ENCODE data around the gene RNH1. TPM values are rescaled to one million over a fixed set of nuclear protein-coding genes. Genes with fewer than 3 reads are reported as not detected.
A peak's percentile ranks its signal among the peaks of the same experiment; 100 is the strongest.

Gene RNH1
- total and polyA plus RNA-seq, 2 of the 8 experiments (the other 6 are each of a cell fraction or from before 2014, with no cell fraction given) = 48.7 to 49.8 TPM

- FAIRE-seq (no peak), DNase-seq (ENCODE audit: low read depth in 1 of 2, low spot score in 2 of 2) (no peak)
- Histone ChIP-seq H3K27me3 (replicated peaks in 1 of 4; ENCODE audit: control insufficient read depth in 3 of 4, extremely low read depth in 1 of 4, insufficient read depth in 3 of 4, low read length in 3 of 4) (no peaks in the 10 kb centered on the region), H2BK15ac (ENCODE audit: low read length) (0 out of 2 replicates have a peak overlapping the region, but pooled peaks have one; percentile 16), H3K23ac (ENCODE audit: insufficient read length) (no peak overlapping the region), H3K79me2 (ENCODE audit: control insufficient read depth in 1 of 2, insufficient read depth in 2 of 2, low read length in 2 of 2) (peaks cover 0 to 19% of the 10 kb centered on the region in 2 experiments; a peak in 1 of 4 replicates), H3K9me3 (ENCODE audit: insufficient read depth in 2 of 2, low read depth in 1 of 2, low read length in 1 of 2) (peaks cover 0 to 10% of the 10 kb centered on the region in 2 experiments; a peak in 1 of 4 replicates), H2AK5ac (ENCODE audit: low read depth, low read length) (no peak overlapping the region), H3K56ac (replicated peaks; ENCODE audit: insufficient read length, low read depth, low read length) (no peak overlapping the region), H3K36me3 (ENCODE audit: control insufficient read depth in 2 of 4, insufficient read depth in 4 of 4, low read length in 3 of 4) (peaks cover 0 to 6% (median 0%) of the 10 kb centered on the region in 4 experiments; a peak in 2 of 8 replicates), H3K4me3 (ENCODE audit: extremely low read depth in 1 of 4, insufficient read depth in 2 of 4, low read depth in 3 of 4, low read length in 4 of 4) (no peak overlapping the region), H3K27ac (ENCODE audit: low read depth, low read length) (no peak overlapping the region), H3K4me1 (replicated peaks in 1 of 4; ENCODE audit: control insufficient read depth in 3 of 4, insufficient read depth in 4 of 4, low read length in 3 of 4) (no peaks in the 10 kb centered on the region), H3K4me2 (ENCODE audit: insufficient read depth in 1 of 2, low read depth in 2 of 2, low read length in 2 of 2) (no peak overlapping the region), H2BK20ac (ENCODE audit: low read length) (no peak overlapping the region), H2BK5ac (ENCODE audit: low read depth, low read length) (peak overlapping the region; percentile 44; the same call in 1 of the 2 replicates), H3K14ac (ENCODE audit: insufficient read length) (no peak overlapping the region), H2AFZ (ENCODE audit: low read length) (no peak overlapping the region), H3K9ac (replicated peaks in 1 of 4; ENCODE audit: extremely low read depth in 1 of 4, low read depth in 3 of 4, low read length in 3 of 4) (no peak overlapping the region), H4K5ac (ENCODE audit: insufficient read length, low read depth, low read length) (no peak overlapping the region), H4K91ac (replicated peaks; ENCODE audit: insufficient read length, low read length) (no peak overlapping the region), H3K18ac (ENCODE audit: extremely low read depth, low read length) (no peak overlapping the region), H2BK12ac (ENCODE audit: low read depth, low read length) (no peak overlapping the region), H3K79me1 (ENCODE audit: low read depth, low read length) (peaks cover 13% of the 10 kb centered on the region), H3K4ac (replicated peaks; ENCODE audit: insufficient read length, low read depth, low read length) (no peak overlapping the region), H3K23me2 (ENCODE audit: low read depth, low read length) (no peaks in the 10 kb centered on the region), H4K20me1 (replicated peaks in 1 of 2; ENCODE audit: control insufficient read depth in 1 of 2, insufficient read depth in 2 of 2, low read length in 2 of 2) (peaks cover 1 to 6% of the 10 kb centered on the region in 2 experiments), H2BK120ac (replicated peaks; ENCODE audit: low read depth, low read length) (no peak overlapping the region), H4K8ac (ENCODE audit: extremely low read depth, insufficient read depth, low read length) (no peak overlapping the region)
- POLR2A ChIA-PET (ENCODE audit: partially characterized antibody) = no interaction called here
- TF ChIP-seq YY1 (IDR thresholded peaks at IDR 0.05; ENCODE audit: low read depth, low read length) (no peak), TAF7 (optimal IDR thresholded peaks at IDR 0.05; ENCODE audit: borderline replicate concordance, low read depth, low read length) (no peak), PHF8 (conservative IDR thresholded peaks at IDR 0.05; ENCODE audit: low read depth, low read length) (no peak), RAD21 (IDR thresholded peaks at IDR 0.05 in 1 of 2, conservative IDR thresholded peaks at IDR 0.05 in 1 of 2; ENCODE audit: low read depth in 2 of 2, low read length in 2 of 2) (no peak)
- CTCF ChIA-PET (ENCODE audit: partially characterized antibody) = no interaction called here
- WGBS, 2 experiments (ENCODE audit: extremely low coverage in 1 of 2, insufficient coverage in 1 of 2, insufficient read length in 1 of 2, insufficient replicate concordance in 2 of 2, low coverage in 1 of 2, low lambda C conversion rate in 2 of 2, missing lambda C conversion rate in 1 of 2) = 93% methylated on average over 38 of the region's 38 CpGs; no CpG with 5 or more reads in 1 of the 2 experiments
Observed at GRCh38 chr11:484616-485015, 22.4 kb downstream of the RNH1 start.

Measured in H1 (cell line).